ENCODE results near the gene NEK9. TPM values are rescaled to one million over a fixed set of nuclear protein-coding genes. Genes with fewer than 3 reads are reported as not detected.

Gene NEK9
- total RNA-seq, 4 donors from 2014 or later, result 76.1 to 109 (median 94.4) TPM

- Histone ChIP-seq H3K4me1 (peaks cover 5 to 97% (median 81%) of the 10 kb centered on the region in 4 donors), H3K4me3 (peak overlapping the region in 1 of 4 donors; percentile 11), H3K36me3 (peaks cover 0 to 15% (median 10%) of the 10 kb centered on the region in 3 donors), H3K27ac (peak overlapping the region; percentile 82 to 97 (median 90)), H3K27me3 (no peaks in the 10 kb centered on the region), H3K9me3 (no peaks in the 10 kb centered on the region)
- peak; percentile 78 to 86 for DNase-seq (ENCODE audit: low spot score in 2 of 2)
- WGBS, 2 donors, result 19 to 31% methylated on average over 13 of the region's 13 CpGs
- peak in 1 of 2 donors; percentile 47 for TF ChIP-seq POLR2A (IDR thresholded peaks at IDR 0.05)
- TF ChIP-seq CTCF (IDR thresholded peaks at IDR 0.05), result peak; percentile 54 to 76 (median 59)
- TF ChIP-seq EP300 (IDR thresholded peaks at IDR 0.05), result peak; percentile 42 to 97
Measured at GRCh38 chr14:75147423-75148071, 20.7 kb upstream of the NEK9 start.

- Histone ChIP-seq H3K9me3 (no peaks in the 10 kb centered on the region), H3K4me3 (no peak overlapping the region), H3K36me3 (peaks cover 0 to 5% (median 0%) of the 10 kb centered on the region in 3 donors), H3K27me3 (no peaks in the 10 kb centered on the region), H3K4me1 (peaks cover 5 to 98% (median 78%) of the 10 kb centered on the region in 4 donors), H3K27ac (peak overlapping the region; percentile 67 to 97 (median 90))
- peak in 1 of 2 donors; percentile 47 for DNase-seq (ENCODE audit: low spot score in 2 of 2)
- no peak for TF ChIP-seq POLR2A (IDR thresholded peaks at IDR 0.05)
- TF ChIP-seq EP300 (IDR thresholded peaks at IDR 0.05), result peak; percentile 55 to 76
- no peak for TF ChIP-seq CTCF (IDR thresholded peaks at IDR 0.05)
- 61 to 69% methylated on average over 5 of the region's 5 CpGs for WGBS, 2 donors
Measured at GRCh38 chr14:75144944-75145343, 18.1 kb upstream of the NEK9 start.

GRCh38 chr14:75143761-75144527 lies 17.1 kb upstream of the NEK9 start:
- Histone ChIP-seq H3K9me3 (no peaks in the 10 kb centered on the region), H3K4me3 (no peak overlapping the region), H3K27ac (peak overlapping the region; percentile 67 to 97 (median 90)), H3K4me1 (peaks cover 2 to 98% (median 75%) of the 10 kb centered on the region in 4 donors), H3K27me3 (no peaks in the 10 kb centered on the region), H3K36me3 (peaks cover 0 to 5% (median 0%) of the 10 kb centered on the region in 3 donors)
- WGBS, 2 donors, result 52 to 54% methylated on average over 9 of the region's 9 CpGs
- TF ChIP-seq POLR2A (IDR thresholded peaks at IDR 0.05), result no peak
- no peak for TF ChIP-seq EP300 (IDR thresholded peaks at IDR 0.05)
- TF ChIP-seq CTCF (IDR thresholded peaks at IDR 0.05), result no peak
- no peak for DNase-seq (ENCODE audit: low spot score in 2 of 2)

- TF ChIP-seq EP300 (IDR thresholded peaks at IDR 0.05), result no peak
- no peak for TF ChIP-seq POLR2A (IDR thresholded peaks at IDR 0.05)
- no peak for TF ChIP-seq CTCF (IDR thresholded peaks at IDR 0.05)
- H3K9me3 ChIP-seq, result no peaks in the 10 kb centered on the region
- 30 to 32% methylated on average over 1 of the region's 1 CpG for WGBS, 2 donors
- peaks cover 2 to 99% (median 76%) of the 10 kb centered on the region in 4 donors for H3K4me1 ChIP-seq
- no peaks in the 10 kb centered on the region for H3K27me3 ChIP-seq
- peaks cover 0 to 5% (median 0%) of the 10 kb centered on the region in 3 donors for H3K36me3 ChIP-seq
- H3K4me3 ChIP-seq, result no peak overlapping the region
- DNase-seq (ENCODE audit: low spot score in 2 of 2), result no peak
- H3K27ac ChIP-seq, result peak overlapping the region; percentile 67 to 97 (median 90)
Measured at GRCh38 chr14:75142494-75142893, 15.6 kb upstream of the NEK9 start.

GRCh38 chr14:75141967-75142366 lies 15.1 kb upstream of the NEK9 start:
- TF ChIP-seq CTCF (IDR thresholded peaks at IDR 0.05), result peak in 2 of 5 experiments; percentile 10 to 35
- TF ChIP-seq POLR2A (IDR thresholded peaks at IDR 0.05), result no peak
- no peak for TF ChIP-seq EP300 (IDR thresholded peaks at IDR 0.05)
- Histone ChIP-seq H3K27me3 (no peaks in the 10 kb centered on the region), H3K9me3 (no peaks in the 10 kb centered on the region), H3K27ac (peak overlapping the region; percentile 24 to 97 (median 78)), H3K36me3 (peaks cover 0 to 5% (median 0%) of the 10 kb centered on the region in 3 donors), H3K4me1 (peaks cover 2 to 94% (median 73%) of the 10 kb centered on the region in 4 donors), H3K4me3 (no peak overlapping the region)
- DNase-seq (ENCODE audit: low spot score in 2 of 2), result no peak
